ENCODE data around the gene PRDM12.

PRDM12 gene

GRCh38 chr9:130713286-130713960, 49.0 kb downstream of the PRDM12 start:
- in situ Hi-C loops (cut with MboI; ENCODE audit: low sequenced_read_pairs) = loop anchor here (25.0 kb wide), 1 partner anchor 274 kb away; no protein-coding TSS in a partner anchor

- in situ Hi-C loops (cut with MboI; ENCODE audit: low sequenced_read_pairs) = loop anchor here (25.0 kb wide), 1 partner anchor 273 kb away; no protein-coding TSS in a partner anchor
Observed at GRCh38 chr9:130714586-130715110, 50.3 kb downstream of the PRDM12 start.

- in situ Hi-C loops (cut with MboI; ENCODE audit: low sequenced_read_pairs) = loop anchor here (25.0 kb wide), 1 partner anchor 272 kb away; no protein-coding TSS in a partner anchor
Observed at GRCh38 chr9:130715270-130715669, 50.9 kb downstream of the PRDM12 start.

GRCh38 chr9:130718562-130718961, 54.2 kb downstream of the PRDM12 start:
- in situ Hi-C loops (cut with MboI; ENCODE audit: low sequenced_read_pairs) = loop anchor here (25.0 kb wide), 1 partner anchor 269 kb away; no protein-coding TSS in a partner anchor

- in situ Hi-C loops (cut with MboI; ENCODE audit: low sequenced_read_pairs) = loop anchor here (25.0 kb wide), 1 partner anchor 267 kb away; no protein-coding TSS in a partner anchor
Observed at GRCh38 chr9:130720762-130721161, 56.4 kb downstream of the PRDM12 start.

GRCh38 chr9:130728721-130729120, 64.3 kb downstream of the PRDM12 start:
- in situ Hi-C loops (cut with MboI; ENCODE audit: low sequenced_read_pairs) = no loop called here

- in situ Hi-C loops (cut with MboI; ENCODE audit: low sequenced_read_pairs) = no loop called here
Observed at GRCh38 chr9:130729145-130729544, 64.8 kb downstream of the PRDM12 start.

GRCh38 chr9:130731355-130731754, 67.0 kb downstream of the PRDM12 start:
- in situ Hi-C loops (cut with MboI; ENCODE audit: low sequenced_read_pairs) = no loop called here

GRCh38 chr9:130732136-130732535, 67.7 kb downstream of the PRDM12 start:
- in situ Hi-C loops (cut with MboI; ENCODE audit: low sequenced_read_pairs) = no loop called here
